HL-60 (cell line): ENCODE data around the gene SEC11C.

Experiments
- CTCF ChIP-seq: IDR thresholded peaks from one replicate; pipeline ENCODE4 v1.5.1; 2011; ENCODE audit warnings: low read length, control low read depth, inconsistent platforms; ENCODE audit not compliant: insufficient read depth
- POLR2AphosphoS5 ChIP-seq: IDR thresholded peaks from 2 replicates; pipeline ENCODE4 v1.6.1; 2012; ENCODE audit warnings: low read depth
- REST ChIP-seq: IDR thresholded peaks from 2 replicates; pipeline ENCODE4 v1.6.1; 2012; ENCODE audit warnings: low read depth; ENCODE audit not compliant: insufficient replicate concordance
- SPI1 ChIP-seq: IDR thresholded peaks from 2 replicates; pipeline ENCODE4 v1.6.1; 2012; ENCODE audit warnings: low read depth, mild to moderate bottlenecking, borderline replicate concordance

GRCh38 chr18:59101830-59102414, 37.8 kb upstream of the SEC11C start:
- TF ChIP-seq CTCF = no peak
- no peak for TF ChIP-seq POLR2AphosphoS5
- no peak for TF ChIP-seq REST
- no peak for TF ChIP-seq SPI1
